CD14-positive monocyte (primary cell): ENCODE data around the gene FGF14. TPM values are rescaled to one million over a fixed set of nuclear protein-coding genes. Genes with fewer than 3 reads are reported as not detected.
A peak's percentile ranks its signal among the peaks of the same experiment; 100 is the strongest.

Experiments
- DNase-seq, 3 donors: peaks; one replicate each; pipeline ENCODE4 v3.0.0-alpha.2; 2011 to 2022
- H2AFZ ChIP-seq: 2 replicates; pipeline ENCODE4 v1.6.0; 2012; ENCODE audit warnings: mild to moderate bottlenecking, low read depth, low read length, inconsistent platforms; ENCODE audit not compliant: insufficient read depth, poor library complexity, severe bottlenecking
- H3K27ac ChIP-seq, 2 donors: 1 replicate in 1 of 2; 2 replicates in 1 of 2; pipeline ENCODE4 v1.5.1; 2012 to 2013; ENCODE audit warnings: low read length in 2 of 2, control low read depth in 1 of 2, inconsistent platforms in 1 of 2, low read depth in 1 of 2, mild to moderate bottlenecking in 1 of 2
- H3K27me3 ChIP-seq, 2 donors: one replicate each; pipeline versions ENCODE4 v1.6.0 to v1.6.1; 2011 to 2013; ENCODE audit warnings: low read length in 2 of 2; ENCODE audit not compliant: control insufficient read depth in 2 of 2, insufficient read depth in 2 of 2
- H3K36me3 ChIP-seq, 2 donors: replicated peaks in 1 of 2; 1 replicate in 1 of 2; 2 replicates in 1 of 2; pipeline versions ENCODE4 v1.5.1 to v1.6.1; 2012 to 2013; ENCODE audit warnings: low read length in 2 of 2, control low read depth in 1 of 2, inconsistent platforms in 1 of 2, mild to moderate bottlenecking in 1 of 2; ENCODE audit not compliant: insufficient read depth in 2 of 2, control insufficient read depth in 1 of 2
- H3K4me1 ChIP-seq, 2 donors: 1 replicate in 1 of 2; 2 replicates in 1 of 2; pipeline versions ENCODE4 v1.5.1 to v1.6.1; 2012 to 2013; ENCODE audit warnings: low read length in 2 of 2, control low read depth in 1 of 2, inconsistent platforms in 1 of 2, mild to moderate bottlenecking in 1 of 2, moderate library complexity in 1 of 2; ENCODE audit not compliant: insufficient read depth in 2 of 2, control insufficient read depth in 1 of 2
- H3K4me2 ChIP-seq: replicated peaks from 2 replicates; pipeline ENCODE3; 2012; ENCODE audit warnings: low read length, moderate library complexity, mild to moderate bottlenecking; ENCODE audit not compliant: poor library complexity, severe bottlenecking; ENCODE audit errors: extremely low read depth
- H3K4me3 ChIP-seq, 3 experiments: fragments of 200-600 bp in 1 of 3; sonication (generic) in 1 of 3; replicated peaks in 1 of 3; 1 replicate in 2 of 3; 2 replicates in 1 of 3; pipeline ENCODE4 v1.5.1; 2011 to 2013; ENCODE audit warnings: low read length in 3 of 3, mild to moderate bottlenecking in 3 of 3, control low read depth in 2 of 3, low read depth in 2 of 3, inconsistent platforms in 1 of 3, moderate library complexity in 1 of 3
- H3K79me2 ChIP-seq: 2 replicates; pipeline ENCODE4 v1.6.0; 2012; ENCODE audit warnings: mild to moderate bottlenecking, control low read depth, inconsistent platforms, low read length, moderate library complexity; ENCODE audit not compliant: insufficient read depth
- H3K9ac ChIP-seq: 2 replicates; pipeline ENCODE4 v1.6.0; 2017; ENCODE audit warnings: low read length, mild to moderate bottlenecking; ENCODE audit not compliant: insufficient read depth, poor library complexity, severe bottlenecking
- H3K9me3 ChIP-seq, 2 donors: replicated peaks in 1 of 2; 1 replicate in 1 of 2; 2 replicates in 1 of 2; pipeline versions ENCODE4 v1.5.1 to v1.6.1; 2012 to 2013; ENCODE audit warnings: low read length in 2 of 2, control low read depth in 1 of 2; ENCODE audit not compliant: control insufficient read depth in 1 of 2, insufficient read depth in 1 of 2
- H4K20me1 ChIP-seq: 2 replicates; pipeline ENCODE4 v1.6.0; 2012; ENCODE audit warnings: mild to moderate bottlenecking, low read length, control low read depth, moderate library complexity; ENCODE audit not compliant: insufficient read depth
- H3K27ac Mint-ChIP-seq, 7 donors: one replicate each; pipeline ENCODE4 v1.8.0; 2020; ENCODE audit warnings: mild to moderate bottlenecking in 7 of 7, mixed read lengths in 7 of 7, moderate library complexity in 6 of 7, inconsistent platforms in 2 of 7
- H3K27me3 Mint-ChIP-seq, 3 donors: one replicate each; pipeline ENCODE4 v1.8.0; 2021 to 2022; ENCODE audit warnings: low read depth in 3 of 3, mild to moderate bottlenecking in 3 of 3, mixed read lengths in 3 of 3, moderate library complexity in 3 of 3, inconsistent platforms in 1 of 3
- H3K36me3 Mint-ChIP-seq, 2 donors: one replicate each; pipeline ENCODE4 v1.8.0; 2020; ENCODE audit warnings: mixed read lengths in 2 of 2, inconsistent platforms in 1 of 2, mild to moderate bottlenecking in 1 of 2
- H3K4me1 Mint-ChIP-seq: one replicate; pipeline ENCODE4 v1.8.0; 2020; ENCODE audit warnings: mild to moderate bottlenecking, mixed read lengths
- H3K4me3 Mint-ChIP-seq, 2 donors: one replicate each; pipeline ENCODE4 v1.8.0; 2020; ENCODE audit warnings: mild to moderate bottlenecking in 2 of 2, mixed read lengths in 2 of 2, moderate library complexity in 1 of 2
- H3K9me3 Mint-ChIP-seq, 7 donors: one replicate each; pipeline ENCODE4 v1.8.0; 2020 to 2022; ENCODE audit warnings: mixed read lengths in 7 of 7, mild to moderate bottlenecking in 6 of 7, moderate library complexity in 6 of 7, inconsistent platforms in 2 of 7
- CTCF ChIP-seq: fragments of 200-600 bp; IDR thresholded peaks from one replicate; pipeline ENCODE4 v1.8.0; 2022; ENCODE audit warnings: antibody characterized with exemption, mild to moderate bottlenecking
- WGBS: methylation state at CpG from one replicate; pipeline ENCODE4 v1.1.5; 2013; ENCODE audit warnings: missing lambda C conversion rate; ENCODE audit not compliant: insufficient coverage; 5-methylcytosine and 5-hydroxymethylcytosine counted together
- intact Hi-C, 2 donors: fragments of 100-400 bp; cut with micrococcal nuclease; formaldehyde crosslinking; loops; one replicate each; pipeline versions ENCODE4 v1.15.0 to v1.15.1; 2023
- polyA plus RNA-seq, 3 donors: library from polyadenylated mRNA; depleted of rRNA in 1 of 3; unstranded in 2 of 3; stranded (reverse) in 1 of 3; fragments of 300-500 nt in 2 of 3; fragments of >200 nt in 1 of 3; fragmentation: Illumina TruSeq in 2 of 3; gene quantifications; 1 replicate in 2 of 3; 2 replicates in 1 of 3; pipeline ENCODE4 v1.2.3, GENCODE V29; 2012 to 2021

The FGF14 gene
- polyA plus RNA-seq, 3 donors, result not detected

GRCh38 chr13:102400675-102401145 lies 1.1 kb downstream of the FGF14 start:
- intact Hi-C loops, result no loop called here
- Mint-ChIP-seq H3K9me3 (peaks cover 0 to 12% (median 3%) of the 10 kb centered on the region in 7 donors), H3K36me3 (peaks cover 0 to 3% of the 10 kb centered on the region in 2 donors), H3K27me3 (peaks cover 55 to 73% (median 64%) of the 10 kb centered on the region in 3 donors), H3K4me1 (peaks cover 13% of the 10 kb centered on the region), H3K27ac (no peak overlapping the region), H3K4me3 (peak overlapping the region in 1 of 2 donors; percentile 80)
- Histone ChIP-seq H3K9me3 (peaks cover 0 to 17% of the 10 kb centered on the region in 2 donors), H3K79me2 (no peaks in the 10 kb centered on the region), H3K27me3 (peaks cover 55 to 74% of the 10 kb centered on the region in 2 donors), H3K4me1 (peaks cover 6 to 8% of the 10 kb centered on the region in 2 donors), H3K4me2 (peak overlapping the region; percentile 26), H4K20me1 (no peaks in the 10 kb centered on the region), H2AFZ (no peak overlapping the region), H3K9ac (no peak overlapping the region), H3K27ac (no peak overlapping the region), H3K4me3 (peak overlapping the region in 1 of 3 experiments; percentile 18), H3K36me3 (no peaks in the 10 kb centered on the region)
- DNase-seq, result no peak
- WGBS, result 0% methylated on average over 11 of the region's 24 CpGs
- no peak for TF ChIP-seq CTCF

- Histone ChIP-seq H3K9ac (no peak overlapping the region), H3K36me3 (no peaks in the 10 kb centered on the region), H4K20me1 (no peaks in the 10 kb centered on the region), H3K4me1 (peaks cover 6 to 8% of the 10 kb centered on the region in 2 donors), H3K9me3 (peaks cover 0 to 17% of the 10 kb centered on the region in 2 donors), H3K79me2 (no peaks in the 10 kb centered on the region), H3K4me2 (peak overlapping the region; percentile 26), H3K27me3 (peaks cover 55 to 74% of the 10 kb centered on the region in 2 donors), H3K27ac (no peak overlapping the region), H3K4me3 (peak overlapping the region in 1 of 3 experiments; percentile 18), H2AFZ (no peak overlapping the region)
- intact Hi-C loops, result no loop called here
- Mint-ChIP-seq H3K27me3 (peaks cover 57 to 74% (median 67%) of the 10 kb centered on the region in 3 donors), H3K4me1 (peaks cover 14% of the 10 kb centered on the region), H3K27ac (no peak overlapping the region), H3K36me3 (peaks cover 0 to 3% of the 10 kb centered on the region in 2 donors), H3K9me3 (peaks cover 0 to 15% (median 3%) of the 10 kb centered on the region in 7 donors), H3K4me3 (peak overlapping the region; percentile 27 to 80)
- no peak for DNase-seq
- WGBS, result 2% methylated on average over 52 of the region's 58 CpGs
- no peak for TF ChIP-seq CTCF
Measured at GRCh38 chr13:102399791-102400674, 1.8 kb downstream of the FGF14 start.
